Forelimb muscle (tissue), 1 donor: ENCODE results near the gene DCTN5. TPM values are rescaled to one million over a fixed set of nuclear protein-coding genes. Genes with fewer than 3 reads are reported as not detected.

Experiments
- DNase-seq: peaks from one replicate; pipeline ENCODE4 v3.0.0-alpha.2; 2013; ENCODE audit warnings: low read depth
- polyA plus RNA-seq: library from polyadenylated mRNA; unstranded; fragments of 120-200 nt; gene quantifications from one replicate; pipeline ENCODE4 v1.2.1, GENCODE V29; 2013; ENCODE audit not compliant: insufficient read length

DCTN5 gene
- polyA plus RNA-seq, 1 donor, result 35.9 TPM

DNA sequence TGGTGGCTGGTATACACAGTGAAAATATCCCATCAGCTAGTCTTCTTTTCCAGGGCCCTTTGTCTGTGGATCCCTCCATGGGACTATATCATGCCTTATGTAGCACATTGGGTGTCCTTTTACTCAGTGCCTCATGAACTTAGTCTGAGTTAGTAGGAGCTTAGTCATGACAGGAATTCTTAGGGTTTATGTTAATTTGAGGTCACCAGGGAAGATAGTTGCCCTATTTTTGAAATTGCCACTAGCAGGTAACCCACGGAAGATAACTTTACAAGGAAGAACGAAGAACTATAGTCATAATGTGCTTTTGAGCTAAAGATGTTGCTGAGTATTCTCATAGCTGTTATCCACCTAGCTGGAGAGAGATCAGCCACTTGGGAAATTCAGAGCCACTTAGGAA is 22.7 kb downstream of the DCTN5 start:
- no peak for DNase-seq

DNA sequence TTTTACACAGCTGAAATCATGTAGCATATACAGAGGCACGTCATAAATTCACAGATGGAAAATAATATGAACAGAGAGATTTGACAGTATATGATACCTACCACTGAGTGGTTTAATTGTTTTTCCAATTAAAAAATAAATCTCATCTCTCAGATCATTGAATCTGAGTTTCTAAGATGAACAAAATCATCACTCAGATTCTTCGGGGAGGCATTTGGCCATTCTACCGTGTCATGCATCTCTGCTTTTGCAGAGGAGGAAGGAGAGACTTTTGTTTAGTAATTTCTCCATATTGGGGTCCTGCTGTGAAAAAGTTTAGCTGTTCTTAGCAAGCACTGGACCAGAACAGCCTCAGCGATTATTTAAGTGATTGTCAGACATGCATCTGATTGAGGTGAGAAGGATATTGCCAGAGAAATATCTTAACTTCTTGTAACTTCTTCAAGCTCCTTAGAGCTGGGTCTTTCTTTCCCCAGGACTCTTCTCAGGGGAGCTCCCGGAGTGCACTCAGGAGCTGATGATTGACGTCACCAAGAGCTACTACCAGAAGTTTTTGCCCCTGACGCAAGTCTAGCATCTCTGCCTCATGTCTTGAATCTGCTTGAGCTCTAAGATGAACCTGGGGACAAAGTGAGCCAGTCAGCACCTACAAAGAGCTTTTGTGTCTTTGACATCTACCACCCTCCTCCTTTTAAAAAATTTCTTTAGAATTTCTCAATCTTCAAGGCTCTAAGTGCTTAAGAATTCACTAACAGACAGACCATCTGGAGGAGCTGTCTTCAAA is 25.5 kb downstream of the DCTN5 start:
- no peak for DNase-seq

DNA sequence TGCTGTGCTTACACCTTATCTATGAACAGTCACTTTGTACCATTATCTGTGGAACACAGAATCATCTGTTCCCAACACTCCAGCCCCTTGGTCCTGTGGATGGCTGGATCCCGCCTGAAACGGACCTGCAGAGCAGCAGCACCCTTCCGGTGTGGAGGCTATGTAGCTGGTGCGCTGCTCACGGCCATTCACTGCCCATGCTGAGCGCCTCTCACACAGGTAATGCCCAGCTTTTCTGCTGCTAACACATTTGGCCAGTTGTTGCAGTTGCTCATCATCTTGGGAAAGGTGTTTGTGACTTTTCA is 26.0 kb downstream of the DCTN5 start:
- no peak for DNase-seq

DNA sequence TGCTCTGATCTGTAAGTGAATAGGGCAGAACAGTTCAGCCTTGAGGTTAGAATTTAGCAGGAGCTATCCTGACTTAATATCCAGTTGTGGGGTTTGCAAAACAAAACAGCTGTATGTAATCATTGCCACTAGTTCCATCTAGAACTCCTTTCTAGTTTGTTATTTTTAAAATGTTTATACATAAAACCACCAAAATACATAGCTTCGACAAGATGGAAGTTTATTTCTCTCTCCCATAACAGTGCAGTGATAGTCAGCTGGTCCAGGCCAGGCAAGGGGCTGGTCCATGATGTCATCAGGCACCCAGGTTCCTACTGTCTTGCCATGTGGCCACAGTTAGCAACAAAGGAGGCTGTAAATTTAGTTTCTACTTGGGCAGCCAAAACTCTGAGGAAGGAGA is 27.0 kb downstream of the DCTN5 start:
- DNase-seq, result no peak

DNA sequence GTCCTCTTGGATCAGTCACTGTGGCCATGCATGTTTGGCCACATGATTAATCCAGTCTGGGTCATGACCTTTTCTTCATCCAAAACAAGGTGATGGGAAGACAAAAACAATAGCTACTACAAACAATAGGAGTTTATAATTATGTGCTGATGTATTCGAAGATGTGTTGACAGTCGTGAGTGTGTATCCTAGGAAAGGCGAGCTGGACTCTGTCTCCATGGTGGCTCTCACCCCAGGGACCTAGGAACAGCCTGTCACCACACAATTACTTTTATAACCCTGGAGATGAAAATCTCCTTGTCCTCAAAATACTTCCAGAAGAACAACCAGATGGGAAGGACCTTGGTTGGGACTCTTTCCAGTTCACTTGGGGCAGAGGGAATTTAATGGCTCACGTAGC is 27.6 kb downstream of the DCTN5 start:
- no peak for DNase-seq

DNA sequence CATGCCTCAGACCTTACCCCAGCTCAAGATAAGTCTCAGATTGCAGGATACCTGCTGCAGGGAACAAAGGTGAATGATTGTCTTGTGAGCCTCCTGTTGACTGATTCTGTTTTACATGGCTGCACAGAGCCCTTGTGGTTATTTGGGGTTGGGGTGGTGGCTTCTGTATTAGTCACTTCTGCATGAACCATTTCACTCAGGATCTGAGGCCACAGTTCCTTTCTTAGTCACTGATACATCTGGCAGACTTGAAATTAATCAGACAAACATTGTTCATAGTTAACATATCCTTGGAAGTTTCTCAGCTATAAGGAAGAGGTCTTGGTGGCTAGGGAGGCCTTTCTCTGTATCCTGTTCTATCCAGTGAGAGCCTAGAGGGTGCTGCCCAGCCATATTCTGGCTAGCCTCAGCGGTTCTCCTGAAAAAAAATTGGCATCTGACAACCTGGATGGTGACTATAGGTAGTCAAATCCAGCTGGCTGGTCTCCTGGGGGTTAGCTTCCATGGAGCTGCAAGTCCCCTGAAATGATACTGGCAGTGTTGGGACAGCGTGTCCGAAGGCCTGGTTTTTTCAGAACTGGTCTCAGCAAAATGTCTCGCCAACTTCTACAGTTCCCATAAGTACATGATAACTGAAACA is 29.0 kb downstream of the DCTN5 start:
- no peak for DNase-seq

DNA sequence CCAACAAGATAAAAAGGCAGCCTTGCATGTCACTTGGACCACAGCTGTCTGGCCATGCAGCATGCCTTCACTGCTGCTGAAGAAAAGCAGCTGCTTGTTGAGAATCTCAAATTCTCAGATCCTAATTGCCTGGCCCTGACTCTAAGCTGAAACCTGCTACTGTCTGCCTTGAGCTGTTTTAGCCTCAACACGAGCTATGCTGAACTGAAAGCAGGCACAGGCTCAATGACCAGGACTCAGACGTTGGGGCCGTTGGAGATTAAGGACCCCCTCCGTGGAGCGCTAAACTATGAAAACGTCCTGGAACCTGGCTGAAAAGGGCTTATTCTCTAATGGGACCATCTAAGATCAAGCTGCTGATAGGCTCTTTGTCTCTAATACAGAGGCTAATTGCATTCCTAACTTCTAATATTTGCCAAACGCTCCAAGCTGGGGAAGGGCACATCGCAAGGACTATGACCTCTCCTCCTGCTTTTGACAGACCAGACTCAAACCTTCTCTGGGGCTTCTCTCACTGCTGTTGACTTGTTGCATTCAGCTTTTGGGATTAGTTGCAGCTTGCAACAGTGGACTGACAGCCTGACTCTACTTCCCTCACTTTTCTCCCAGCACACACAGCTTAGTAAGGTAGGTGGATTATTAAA is 32.8 kb downstream of the DCTN5 start:
- DNase-seq, result no peak

DNA sequence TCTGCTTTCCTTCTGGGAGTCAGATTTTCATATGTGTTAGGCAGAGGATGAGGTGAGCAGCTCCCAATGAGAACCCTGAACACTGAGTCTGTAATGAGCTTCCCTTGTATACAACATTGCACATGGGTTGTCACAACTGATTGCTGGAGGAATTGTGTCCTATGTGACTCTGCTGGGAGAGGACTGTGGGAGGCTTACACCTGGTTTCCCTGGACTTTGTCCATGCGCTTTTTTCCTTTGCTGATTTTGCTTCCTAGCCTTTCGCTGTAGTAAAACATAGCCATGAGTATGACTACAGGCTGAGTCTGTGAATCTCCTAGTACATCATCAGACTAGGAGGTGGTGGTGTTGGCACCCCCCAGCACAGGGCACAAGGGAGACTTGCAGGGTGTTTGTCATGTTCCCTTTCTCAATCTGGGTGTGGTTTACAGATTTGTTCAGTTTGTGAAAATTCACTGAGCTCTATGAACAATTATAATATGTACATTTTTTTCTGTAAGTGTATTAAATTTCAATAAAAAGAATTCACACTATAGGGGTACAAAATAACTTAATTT is 35.7 kb downstream of the DCTN5 start:
- DNase-seq, result no peak

DNA sequence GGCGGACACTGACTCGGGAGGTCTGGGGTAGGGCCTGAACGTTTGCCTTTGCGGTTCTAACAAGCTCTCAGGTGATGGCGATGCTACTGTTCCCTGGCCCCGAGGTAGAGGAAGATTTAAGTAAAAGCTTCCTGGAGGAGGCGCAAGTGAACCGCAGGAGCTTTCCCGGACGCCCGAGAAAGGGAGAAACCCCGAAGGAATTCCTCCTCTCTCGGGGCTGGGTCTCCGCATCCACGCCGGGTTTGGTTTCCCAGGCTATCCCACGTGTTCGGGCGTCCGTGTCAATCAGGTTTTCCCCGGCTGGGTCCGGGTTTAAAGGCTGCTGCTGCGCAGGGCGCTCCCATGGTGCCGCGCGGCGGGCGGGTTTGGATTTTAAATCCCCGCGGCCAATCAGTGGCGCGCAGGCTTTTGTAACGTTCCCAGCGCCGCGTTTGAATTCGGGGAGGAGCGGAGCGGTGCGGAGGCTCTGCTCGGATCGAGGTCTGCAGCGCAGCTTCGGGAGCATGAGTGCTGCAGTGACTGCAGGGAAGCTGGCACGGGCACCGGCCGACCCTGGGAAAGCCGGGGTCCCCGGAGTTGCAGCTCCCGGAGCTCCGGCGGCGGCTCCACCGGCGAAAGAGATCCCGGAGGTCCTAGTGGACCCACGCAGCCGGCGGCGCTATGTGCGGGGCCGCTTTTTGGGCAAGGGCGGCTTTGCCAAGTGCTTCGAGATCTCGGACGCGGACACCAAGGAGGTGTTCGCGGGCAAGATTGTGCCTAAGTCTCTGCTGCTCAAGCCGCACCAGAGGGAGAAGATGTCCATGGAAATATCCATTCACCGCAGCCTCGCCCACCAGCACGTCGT is 37.4 kb downstream of the DCTN5 start, which contains the start of gene PLK1:
TSS of gene PLK1 (plus strand) at position 460 of the 844 bp plus-strand sequence. CDS start at position 504, 44 bp downstream.
- DNase-seq, result peak; percentile 22

DNA sequence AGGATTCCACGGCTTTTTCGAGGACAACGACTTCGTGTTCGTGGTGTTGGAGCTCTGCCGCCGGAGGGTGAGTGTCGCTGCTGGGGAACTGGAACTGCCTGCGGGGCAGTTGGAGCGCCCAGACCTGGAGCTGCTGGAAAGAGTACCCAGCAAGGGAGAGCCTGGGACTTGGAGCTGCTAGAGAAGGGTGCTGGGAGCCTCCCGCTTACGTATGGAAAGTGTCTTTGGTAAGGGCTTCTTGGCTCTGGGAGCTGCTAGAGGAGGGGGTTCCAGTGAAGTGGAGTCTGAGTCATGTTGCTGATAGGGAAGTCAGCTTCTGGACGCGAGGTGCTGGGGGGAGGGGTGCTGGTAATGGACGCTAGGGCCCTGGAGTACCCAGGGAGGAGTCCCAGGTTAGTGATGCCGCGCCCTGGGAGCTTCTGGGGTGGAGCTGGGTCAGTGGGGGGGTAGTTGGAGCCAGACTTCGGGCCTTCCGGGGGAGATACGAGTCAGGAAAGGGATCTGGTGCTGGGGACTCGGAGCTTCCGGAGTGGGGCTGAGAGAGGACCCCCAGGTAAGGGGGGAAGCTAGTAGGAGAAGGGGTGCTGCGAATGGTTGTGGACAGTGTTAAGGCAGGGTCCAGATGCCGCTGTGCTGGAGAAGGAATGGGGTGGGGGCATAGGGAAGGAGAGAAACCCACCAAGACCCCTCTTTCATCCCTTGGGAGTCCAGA is 38.2 kb downstream of the DCTN5 start:
- no peak for DNase-seq

DNA sequence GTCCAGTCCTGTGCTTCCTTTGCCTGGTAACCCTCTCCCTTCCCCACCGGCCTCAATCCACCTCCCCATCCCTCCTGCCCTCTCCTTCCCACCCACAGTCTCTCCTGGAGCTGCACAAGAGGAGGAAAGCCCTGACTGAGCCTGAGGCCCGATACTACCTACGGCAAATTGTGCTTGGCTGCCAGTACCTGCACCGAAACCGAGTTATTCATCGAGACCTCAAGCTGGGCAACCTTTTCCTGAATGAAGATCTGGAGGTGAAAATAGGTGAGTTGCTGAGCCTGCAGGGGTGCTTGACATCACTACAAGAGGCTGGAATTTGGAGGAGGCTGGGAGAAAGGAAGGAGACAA is 38.7 kb downstream of the DCTN5 start:
- no peak for DNase-seq

DNA sequence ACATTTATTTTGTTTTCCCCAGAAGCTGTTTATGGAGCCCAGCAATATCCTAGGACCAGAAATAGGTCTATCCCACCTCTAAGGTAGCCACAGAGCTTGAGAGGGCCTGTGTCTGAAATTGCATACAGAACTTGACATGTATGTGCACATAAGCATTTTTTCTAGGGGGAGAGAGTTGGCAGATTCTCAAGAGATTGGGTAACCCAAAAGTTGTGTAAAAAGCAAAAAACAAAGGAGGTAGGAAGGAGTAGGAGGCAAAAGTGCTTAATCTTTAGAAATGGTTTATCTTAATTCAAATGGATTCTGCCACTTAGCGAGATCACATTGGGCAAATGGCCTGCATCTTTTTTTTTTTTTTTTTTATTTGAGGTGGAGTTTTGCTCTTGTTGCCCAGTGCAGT is 40.9 kb downstream of the DCTN5 start:
- DNase-seq, result no peak

DNA sequence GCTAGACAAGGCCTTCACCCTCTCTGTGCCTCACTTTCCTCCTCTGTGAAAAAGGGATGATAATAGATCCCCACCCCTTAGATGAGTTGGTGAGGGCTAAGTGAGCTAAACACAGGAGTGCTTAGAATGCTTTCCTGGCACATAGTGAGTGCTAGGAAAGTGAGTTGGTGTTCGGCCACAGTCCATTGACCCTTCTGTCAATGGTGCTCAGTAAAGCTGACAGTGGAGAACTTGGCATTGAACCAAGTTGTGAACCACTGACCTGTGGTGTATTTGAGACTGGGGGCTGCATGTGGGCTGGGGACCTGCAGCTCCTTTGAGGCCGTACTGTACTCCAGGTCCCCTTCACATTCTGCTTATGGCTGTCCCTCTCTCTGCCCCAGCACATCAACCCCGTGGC is 42.2 kb downstream of the DCTN5 start:
- no peak for DNase-seq

DNA sequence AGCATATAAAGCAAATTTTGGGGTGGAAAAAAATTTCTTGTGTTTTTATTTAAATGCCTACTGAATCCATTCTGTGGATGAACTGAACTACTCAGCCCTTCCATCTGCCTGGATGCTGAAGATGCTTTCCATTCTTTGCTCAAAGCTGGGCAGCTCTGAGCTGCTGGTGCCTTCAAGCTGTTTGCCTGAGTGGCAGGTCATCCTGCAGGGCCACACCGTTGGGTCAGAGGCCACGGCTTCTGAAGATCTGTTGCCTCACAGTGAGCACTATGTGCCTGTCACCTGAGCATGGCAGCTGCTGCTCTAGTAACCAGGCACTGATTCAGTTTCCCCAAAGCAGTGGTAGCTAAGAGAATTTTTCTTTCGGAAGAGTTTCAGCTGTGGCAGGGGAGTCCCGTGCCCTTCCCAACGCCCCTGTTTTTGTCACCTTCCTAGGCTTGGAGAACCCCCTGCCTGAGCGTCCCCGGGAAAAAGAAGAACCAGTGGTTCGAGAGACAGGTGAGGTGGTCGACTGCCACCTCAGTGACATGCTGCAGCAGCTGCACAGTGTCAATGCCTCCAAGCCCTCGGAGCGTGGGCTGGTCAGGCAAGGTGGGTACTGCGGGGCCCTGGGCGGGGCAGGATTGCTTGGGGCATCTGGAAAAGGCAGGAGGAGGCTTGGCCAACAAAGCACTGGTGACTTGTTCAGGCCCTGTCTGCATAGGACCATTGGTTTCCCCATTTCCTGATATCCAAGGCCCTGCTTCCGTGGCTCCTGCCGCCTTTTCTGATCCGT is 46.0 kb downstream of the DCTN5 start:
- no peak for DNase-seq

DNA sequence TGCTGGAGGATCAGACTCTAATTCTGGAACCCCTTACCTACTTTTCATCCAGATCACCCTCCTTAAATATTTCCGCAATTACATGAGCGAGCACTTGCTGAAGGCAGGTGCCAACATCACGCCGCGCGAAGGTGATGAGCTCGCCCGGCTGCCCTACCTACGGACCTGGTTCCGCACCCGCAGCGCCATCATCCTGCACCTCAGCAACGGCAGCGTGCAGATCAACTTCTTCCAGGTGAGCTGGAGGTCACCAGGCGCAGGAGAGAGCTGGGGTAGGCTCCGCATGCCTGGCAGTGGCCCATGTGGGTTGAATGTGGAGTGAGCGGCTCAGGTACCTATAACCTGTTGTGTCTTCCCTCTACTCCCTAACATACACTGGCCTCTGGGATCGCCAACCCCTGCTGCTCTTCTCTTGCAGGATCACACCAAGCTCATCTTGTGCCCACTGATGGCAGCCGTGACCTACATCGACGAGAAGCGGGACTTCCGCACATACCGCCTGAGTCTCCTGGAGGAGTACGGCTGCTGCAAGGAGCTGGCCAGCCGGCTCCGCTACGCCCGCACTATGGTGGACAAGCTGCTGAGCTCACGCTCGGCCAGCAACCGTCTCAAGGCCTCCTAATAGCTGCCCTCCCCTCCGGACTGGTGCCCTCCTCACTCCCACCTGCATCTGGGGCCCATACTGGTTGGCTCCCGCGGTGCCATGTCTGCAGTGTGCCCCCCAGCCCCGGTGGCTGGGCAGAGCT is 48.3 kb downstream of the DCTN5 start:
- DNase-seq, result no peak

DNA sequence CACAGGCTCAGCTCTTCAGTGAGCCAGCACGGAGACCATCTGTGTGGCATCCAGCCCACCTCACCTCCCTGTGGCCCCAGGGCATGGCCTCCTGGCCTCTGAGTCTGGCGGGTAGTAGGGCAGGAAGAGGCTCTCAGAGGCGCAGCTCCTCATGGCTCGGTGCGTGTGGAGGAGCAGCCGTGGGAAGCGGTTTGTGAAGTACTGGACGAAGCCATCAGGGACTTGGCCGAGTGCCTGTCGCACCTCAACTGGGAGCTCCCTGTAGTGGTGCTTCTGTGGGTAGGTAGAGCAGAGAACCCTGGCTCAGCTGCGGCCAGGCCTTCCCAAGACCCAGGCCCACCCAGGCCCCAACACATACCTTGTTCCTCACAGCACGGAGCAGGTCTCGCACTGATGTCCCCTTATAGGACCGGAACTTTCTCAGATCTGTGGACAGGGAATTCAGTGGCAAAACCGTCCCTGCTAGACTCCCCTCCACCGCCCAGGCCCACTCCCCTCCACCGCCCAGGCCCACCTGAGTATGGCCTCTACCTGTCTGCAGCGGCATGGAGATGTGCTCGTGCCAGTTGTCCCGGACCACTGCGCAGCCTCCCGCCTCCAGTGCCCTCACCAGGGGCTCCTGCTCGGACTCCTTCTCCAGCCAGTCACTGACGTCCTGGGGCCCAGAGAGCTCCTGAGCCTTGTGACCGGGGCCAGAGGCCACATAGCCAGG is 49.7 kb downstream of the DCTN5 start:
- no peak for DNase-seq

DNA sequence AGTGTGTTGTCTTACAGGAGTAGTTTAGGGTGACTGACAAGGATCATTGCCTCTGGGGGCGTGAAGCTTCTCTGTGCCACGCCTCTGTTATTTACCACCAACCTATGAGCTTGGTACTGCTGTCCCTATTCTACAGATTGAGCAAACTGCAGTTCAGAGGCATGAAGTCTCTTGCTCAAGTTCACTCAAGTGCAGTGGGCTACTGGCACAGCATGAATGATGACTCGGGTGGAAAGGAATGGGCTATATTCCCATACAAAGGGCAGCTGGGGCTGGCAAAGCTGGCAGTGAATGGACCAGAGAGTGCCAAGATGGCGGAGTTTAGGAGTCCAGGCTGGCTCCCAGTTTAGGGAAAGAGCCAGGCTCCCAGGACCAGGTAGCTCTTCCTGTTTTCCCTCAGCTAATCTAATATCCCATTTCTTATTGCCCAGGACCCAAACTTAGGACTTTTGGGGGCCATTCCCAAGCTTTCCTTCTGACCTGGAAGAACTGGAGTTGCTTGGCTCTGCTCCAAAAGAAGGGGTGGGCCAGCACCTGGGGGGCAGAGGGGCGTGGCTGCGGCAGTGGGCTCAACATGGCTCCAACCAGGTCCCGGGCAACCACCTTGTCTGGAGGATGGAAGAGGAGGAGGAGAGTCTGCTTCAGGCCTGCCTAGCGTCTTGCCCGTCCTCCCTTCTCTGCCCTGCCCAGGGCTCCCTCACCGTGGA is 50.4 kb downstream of the DCTN5 start:
- no peak for DNase-seq

DNA sequence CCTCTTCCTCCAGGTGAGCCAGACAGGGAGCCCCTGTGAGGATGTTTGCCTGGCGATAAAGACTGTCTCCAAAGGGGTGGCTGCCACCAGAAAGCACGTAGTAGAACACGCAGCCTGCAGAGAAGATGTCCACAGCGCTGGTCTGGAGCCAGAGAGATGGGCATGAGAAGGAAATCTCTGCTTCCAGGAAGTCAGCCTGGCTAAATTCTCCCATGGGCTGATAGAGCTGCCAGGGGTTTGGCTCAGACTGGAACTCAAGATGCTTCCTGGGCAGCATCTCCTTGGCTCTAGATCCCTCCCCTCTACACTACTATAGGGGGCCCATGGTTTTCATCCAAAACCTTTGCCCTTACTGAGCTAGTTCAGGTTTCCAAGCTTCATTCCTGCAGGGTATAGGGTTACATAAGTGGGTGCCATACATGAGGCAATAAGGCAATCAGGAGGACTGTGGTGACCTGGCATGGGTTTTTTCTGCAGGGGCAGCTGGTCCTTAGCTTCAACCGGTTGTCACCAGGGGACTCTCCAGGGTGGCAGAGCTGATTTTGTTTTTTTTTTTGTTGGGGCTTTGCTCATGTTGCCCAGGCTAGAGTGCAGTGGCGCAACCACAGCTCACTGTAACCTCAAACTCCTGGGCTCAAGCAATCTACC is 51.0 kb downstream of the DCTN5 start:
- no peak for DNase-seq
